ENCODE data around the gene ASB12. TPM values are rescaled to one million over a fixed set of nuclear protein-coding genes. Genes with fewer than 3 reads are reported as not detected.

Gene ASB12
- total and polyA plus RNA-seq, 10 of the 15 experiments (the other 5 are each of a cell fraction or from before 2014, with no cell fraction given) = 0.07 to 0.35 (median 0.14) TPM; not detected in 6

GRCh38 chrX:64198036-64198435, 32.4 kb downstream of the ASB12 start:
- H2AFZ ChIP-seq (ENCODE audit: control insufficient read depth, low read depth, low read length) = no peak overlapping the region
- FAIRE-seq = peak; percentile 44
- peak overlapping the region; percentile 30 for H3K4me2 ChIP-seq (ENCODE audit: control insufficient read depth, insufficient read depth)
- H3K9ac ChIP-seq (ENCODE audit: control insufficient read depth, insufficient read depth, low read length) = no peak overlapping the region
- ChIA-PET CTCF (no interaction called here), POLR2A (interaction anchor here (1.5 kb wide), 1 partner anchor 11 kb away, joined by 4 read pairs; no protein-coding TSS in a partner anchor), SMC1A (ENCODE audit: uncharacterized antibody, unreplicated experiment) (interaction anchor here (2.0 kb wide), 1 partner anchor 9 kb away, joined by 5 read pairs; no protein-coding TSS in a partner anchor), RAD21 (ENCODE audit: unreplicated experiment) (interaction anchor here (1.5 kb wide), 1 partner anchor 28 kb away, joined by 3 read pairs; no protein-coding TSS in a partner anchor)
- no peaks in the 10 kb centered on the region for H4K20me1 ChIP-seq (ENCODE audit: control insufficient read depth, insufficient read depth)
- BruUV-seq (replicated peaks) = no TSS peak
- no peaks in the 10 kb centered on the region for H3K79me2 ChIP-seq (ENCODE audit: control insufficient read depth, insufficient read depth, low read length)
- ATAC-seq = peak; percentile 66
- no peaks in the 10 kb centered on the region for H3K9me3 ChIP-seq (replicated peaks; ENCODE audit: control insufficient read depth, insufficient read depth, low read length)
- H3K4me3 ChIP-seq = no peak overlapping the region
- no peaks in the 10 kb centered on the region for H3K27me3 ChIP-seq (replicated peaks in 1 of 2; ENCODE audit: control insufficient read depth in 2 of 2, insufficient read depth in 2 of 2, low read length in 1 of 2)
- in situ Hi-C loops (cut with MboI) (no loop called here), intact Hi-C loops (cut with micrococcal nuclease; ENCODE audit: unreplicated experiment) (no loop called here)
- TF ChIP-seq IKZF2 (IDR thresholded peaks at IDR 0.05) = no peak
- no peak for TF ChIP-seq NFXL1 (IDR thresholded peaks at IDR 0.05; ENCODE audit: borderline replicate concordance)
- TF ChIP-seq BCL11A (IDR thresholded peaks at IDR 0.05; ENCODE audit: low read depth, low read length) = no peak
- no peak for TF ChIP-seq ZNF384 (IDR thresholded peaks at IDR 0.05; ENCODE audit: borderline replicate concordance, low read depth, low read length)
- TF ChIP-seq RUNX3 (IDR thresholded peaks at IDR 0.05; ENCODE audit: low read length) = no peak
- TF ChIP-seq PBX3 (IDR thresholded peaks at IDR 0.05; ENCODE audit: insufficient replicate concordance, low read depth, low read length) = no peak
- TF ChIP-seq IKZF1 (conservative IDR thresholded peaks at IDR 0.05) = no peak
- TF ChIP-seq DPF2 (IDR thresholded peaks at IDR 0.05) = no peak
- no peak for TF ChIP-seq BMI1 (IDR thresholded peaks at IDR 0.05; ENCODE audit: borderline replicate concordance)
- no peak for TF ChIP-seq CTCF (IDR thresholded peaks at IDR 0.05 in 2 of 3, conservative IDR thresholded peaks at IDR 0.05 in 1 of 3; ENCODE audit: control insufficient read depth in 2 of 3, extremely low read depth in 1 of 3, insufficient read depth in 1 of 3, low read depth in 3 of 3, low read length in 3 of 3)
- TF ChIP-seq MTA3 (IDR thresholded peaks at IDR 0.05; ENCODE audit: borderline replicate concordance, low read length) = no peak
- no peak for TF ChIP-seq ZSCAN29 (IDR thresholded peaks at IDR 0.05)
- no peaks in the 10 kb centered on the region for H3K36me3 ChIP-seq (ENCODE audit: control insufficient read depth in 2 of 2, insufficient read depth in 2 of 2, low read length in 1 of 2)
- H3K27ac ChIP-seq (ENCODE audit: control insufficient read depth, insufficient read depth) = no peak overlapping the region
- peak; percentile 9 for DNase-seq (ENCODE audit: low read depth, low spot score)
- no peaks in the 10 kb centered on the region for H3K4me1 ChIP-seq (ENCODE audit: control insufficient read depth, insufficient read depth, low read length)

All from GM12878 (cell line).